RWPE2 (cell line): Measurements from ENCODE around the gene ARHGAP11A.

Experiments used
- ATAC-seq: fragments of 200-7000 bp; cut with Tn5 transposase; 3 replicates; pipeline ENCODE4 v1.9.1; 2021; ENCODE audit warnings: low read depth
- DNase-seq: peaks from one replicate; pipeline ENCODE4 v3.0.0-alpha.2; 2020; ENCODE audit warnings: low spot score
- H3K27ac ChIP-seq: fragments of 450-650 bp; 2 replicates; pipeline ENCODE4 v1.5.1; 2017; ENCODE audit warnings: mild to moderate bottlenecking; ENCODE audit not compliant: poor library complexity, severe bottlenecking
- H3K27me3 ChIP-seq: fragments of 250-450 bp; sonication (Bioruptor Pico); 2 replicates; pipeline ENCODE4 v1.5.1; 2021; ENCODE audit warnings: mild to moderate bottlenecking, moderate library complexity; ENCODE audit not compliant: insufficient read depth, poor library complexity, severe bottlenecking
- H3K36me3 ChIP-seq: fragments of 250-450 bp; sonication (Bioruptor Pico); 2 replicates; pipeline ENCODE4 v1.5.1; 2020; ENCODE audit warnings: low read depth, mild to moderate bottlenecking, moderate library complexity
- H3K4me1 ChIP-seq: fragments of 250-450 bp; sonication (Bioruptor Pico); 2 replicates; pipeline ENCODE4 v1.5.1; 2021; ENCODE audit warnings: mild to moderate bottlenecking, moderate library complexity; ENCODE audit not compliant: insufficient read depth, poor library complexity, severe bottlenecking
- H3K4me3 ChIP-seq: fragments of 250-450 bp; sonication (Bioruptor Pico); 2 replicates; pipeline ENCODE4 v1.5.1; 2021; ENCODE audit warnings: mild to moderate bottlenecking, moderate library complexity; ENCODE audit not compliant: severe bottlenecking
- H3K9me3 ChIP-seq: fragments of 250-450 bp; sonication (Bioruptor Pico); 2 replicates; pipeline ENCODE4 v1.5.1; 2021; ENCODE audit warnings: mild to moderate bottlenecking, moderate library complexity; ENCODE audit not compliant: severe bottlenecking
- TF ChIP-seq, protein P1 (sequence below): fragments of 450-650 bp; IDR thresholded peaks from one replicate; pipeline ENCODE4 v1.5.1; 2017; ENCODE audit warnings: mild to moderate bottlenecking, moderate library complexity; ENCODE audit not compliant: poor library complexity, severe bottlenecking

Gene ARHGAP11A

DNA sequence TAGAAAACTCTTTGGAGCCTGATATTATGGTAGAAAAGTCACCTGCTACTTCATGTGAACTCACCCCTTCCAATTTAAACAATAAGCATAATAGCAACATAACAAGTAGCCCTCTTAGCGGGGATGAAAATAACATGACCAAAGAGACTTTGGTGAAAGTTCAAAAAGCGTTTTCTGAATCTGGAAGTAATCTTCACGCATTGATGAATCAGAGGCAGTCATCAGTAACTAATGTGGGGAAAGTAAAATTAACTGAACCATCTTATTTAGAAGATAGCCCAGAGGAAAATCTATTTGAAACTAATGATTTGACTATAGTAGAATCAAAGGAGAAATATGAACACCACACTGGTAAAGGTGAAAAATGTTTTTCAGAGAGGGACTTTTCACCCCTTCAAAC lies 21.1 kb downstream of the ARHGAP11A start:
- H3K4me3 ChIP-seq, result no peak overlapping the region
- ATAC-seq (no peak), DNase-seq (no peak)
- no peaks in the 10 kb centered on the region for H3K9me3 ChIP-seq
- peaks cover 89% of the 10 kb centered on the region for H3K36me3 ChIP-seq
- H3K4me1 ChIP-seq, result no peaks in the 10 kb centered on the region
- no peaks in the 10 kb centered on the region for H3K27me3 ChIP-seq
- H3K27ac ChIP-seq, result no peak overlapping the region
- TF ChIP-seq, protein P1, sequence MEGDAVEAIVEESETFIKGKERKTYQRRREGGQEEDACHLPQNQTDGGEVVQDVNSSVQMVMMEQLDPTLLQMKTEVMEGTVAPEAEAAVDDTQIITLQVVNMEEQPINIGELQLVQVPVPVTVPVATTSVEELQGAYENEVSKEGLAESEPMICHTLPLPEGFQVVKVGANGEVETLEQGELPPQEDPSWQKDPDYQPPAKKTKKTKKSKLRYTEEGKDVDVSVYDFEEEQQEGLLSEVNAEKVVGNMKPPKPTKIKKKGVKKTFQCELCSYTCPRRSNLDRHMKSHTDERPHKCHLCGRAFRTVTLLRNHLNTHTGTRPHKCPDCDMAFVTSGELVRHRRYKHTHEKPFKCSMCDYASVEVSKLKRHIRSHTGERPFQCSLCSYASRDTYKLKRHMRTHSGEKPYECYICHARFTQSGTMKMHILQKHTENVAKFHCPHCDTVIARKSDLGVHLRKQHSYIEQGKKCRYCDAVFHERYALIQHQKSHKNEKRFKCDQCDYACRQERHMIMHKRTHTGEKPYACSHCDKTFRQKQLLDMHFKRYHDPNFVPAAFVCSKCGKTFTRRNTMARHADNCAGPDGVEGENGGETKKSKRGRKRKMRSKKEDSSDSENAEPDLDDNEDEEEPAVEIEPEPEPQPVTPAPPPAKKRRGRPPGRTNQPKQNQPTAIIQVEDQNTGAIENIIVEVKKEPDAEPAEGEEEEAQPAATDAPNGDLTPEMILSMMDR, result no peak

DNA sequence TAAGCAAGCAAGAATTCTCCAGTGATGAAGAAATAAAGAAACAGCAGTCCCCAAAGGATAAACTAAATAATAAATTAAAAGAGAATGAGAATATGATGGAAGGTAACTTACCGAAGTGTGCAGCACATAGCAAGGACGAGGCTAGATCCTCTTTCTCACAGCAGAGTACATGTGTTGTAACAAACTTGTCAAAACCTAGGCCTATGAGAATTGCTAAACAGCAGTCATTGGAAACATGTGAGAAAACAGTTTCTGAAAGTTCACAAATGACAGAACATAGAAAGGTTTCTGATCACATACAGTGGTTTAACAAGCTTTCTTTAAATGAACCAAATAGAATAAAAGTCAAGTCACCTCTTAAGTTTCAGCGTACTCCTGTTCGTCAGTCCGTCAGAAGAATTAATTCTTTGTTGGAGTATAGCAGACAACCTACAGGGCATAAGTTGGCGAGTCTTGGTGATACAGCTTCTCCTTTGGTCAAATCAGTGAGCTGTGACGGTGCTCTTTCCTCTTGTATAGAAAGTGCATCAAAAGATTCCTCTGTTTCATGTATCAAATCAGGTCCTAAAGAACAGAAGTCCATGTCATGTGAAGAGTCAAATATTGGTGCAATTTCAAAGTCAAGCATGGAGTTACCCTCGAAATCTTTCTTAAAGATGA lies 21.7 kb downstream of the ARHGAP11A start:
- Histone ChIP-seq H3K4me3 (no peak overlapping the region), H3K27me3 (no peaks in the 10 kb centered on the region), H3K36me3 (peaks cover 83% of the 10 kb centered on the region), H3K27ac (no peak overlapping the region), H3K9me3 (no peaks in the 10 kb centered on the region), H3K4me1 (no peaks in the 10 kb centered on the region)
- TF ChIP-seq, protein P1, result no peak
- ATAC-seq, result no peak
- no peak for DNase-seq

DNA sequence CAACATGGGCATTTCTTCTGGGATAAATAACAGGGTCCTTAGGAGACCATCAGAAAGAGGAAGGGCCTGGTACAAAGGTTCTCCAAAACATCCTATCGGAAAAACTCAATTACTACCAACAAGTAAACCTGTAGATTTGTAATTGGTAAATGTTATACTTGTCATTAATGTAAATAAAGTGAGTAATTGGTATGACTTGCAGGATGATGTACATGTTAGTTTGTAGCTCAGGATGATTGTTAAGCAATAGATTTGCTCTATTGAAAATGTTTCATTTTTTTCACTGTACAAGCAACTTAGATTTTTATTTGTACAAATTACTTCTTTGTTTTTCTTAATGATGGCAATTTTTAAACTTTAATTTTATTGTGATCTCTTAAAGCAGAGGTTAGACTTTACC lies 22.4 kb downstream of the ARHGAP11A start:
- Histone ChIP-seq H3K4me3 (no peak overlapping the region), H3K9me3 (no peaks in the 10 kb centered on the region), H3K27me3 (no peaks in the 10 kb centered on the region), H3K36me3 (peaks cover 81% of the 10 kb centered on the region), H3K27ac (no peak overlapping the region), H3K4me1 (no peaks in the 10 kb centered on the region)
- DNase-seq (no peak), ATAC-seq (0 out of 3 replicates have a peak, but pooled peaks have one; percentile 24)
- TF ChIP-seq, protein P1, result no peak

DNA sequence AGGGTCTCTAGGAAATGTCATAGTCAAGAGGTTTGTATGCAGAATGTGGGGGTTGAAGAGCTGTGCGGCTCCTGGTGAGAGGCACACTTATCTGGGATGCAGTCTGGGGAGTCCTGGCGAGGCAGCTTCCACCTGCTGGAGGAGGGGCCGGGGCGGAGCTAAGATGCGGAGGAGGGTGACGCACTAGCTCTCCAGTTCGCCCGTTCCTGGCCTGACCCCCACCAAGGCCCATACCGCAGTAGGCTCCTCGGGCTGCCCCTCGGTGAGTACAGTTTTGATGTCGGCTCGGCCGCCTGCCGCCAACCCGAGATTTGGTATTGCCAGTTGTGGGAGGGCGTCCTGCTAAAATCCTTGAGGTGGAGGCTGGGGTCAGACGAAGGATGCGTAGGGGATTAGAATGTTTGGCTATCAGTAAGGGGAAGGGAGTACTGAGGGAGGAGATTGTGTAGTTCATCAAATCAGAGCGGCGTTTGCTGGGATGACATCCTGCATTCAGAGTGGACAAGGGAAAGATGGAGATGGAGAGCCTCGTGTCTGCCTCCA lies 26.3 kb downstream of the ARHGAP11A start, which contains the start of gene SCG5:
SCG5 (plus strand) TSS at position 194 of the 543 bp plus-strand sequence. CDS start 1,883 bp downstream, outside the sequence.
- TF ChIP-seq, protein P1, result no peak
- Histone ChIP-seq H3K27me3 (no peaks in the 10 kb centered on the region), H3K9me3 (no peaks in the 10 kb centered on the region), H3K4me3 (peak within 1 kb of the TSS; percentile 15), H3K36me3 (peaks cover 42% of the 10 kb centered on the region), H3K27ac (no peak within 1 kb of the TSS), H3K4me1 (peaks cover 16% of the 10 kb centered on the region)
- DNase-seq (peak; percentile 80), ATAC-seq (peak; percentile 86)
